Adipocyte (in vitro differentiated cells): ENCODE data around the gene SSC4D.

Source experiments
- DNase-seq: peaks from one replicate; pipeline ENCODE4 v3.0.0-alpha.2; 2015; ENCODE audit warnings: low read depth
- H3K27me3 ChIP-seq: replicated peaks from 2 replicates; pipeline ENCODE4 v1.7.0; 2013; ENCODE audit warnings: mild to moderate bottlenecking, low read length, moderate library complexity; ENCODE audit not compliant: control insufficient read depth, insufficient read depth
- H3K36me3 ChIP-seq: 2 replicates; pipeline ENCODE4 v1.7.0; 2013; ENCODE audit warnings: low read length, mild to moderate bottlenecking, moderate library complexity; ENCODE audit not compliant: control insufficient read depth, insufficient read depth, severe bottlenecking
- H3K4me1 ChIP-seq: 2 replicates; pipeline ENCODE4 v1.7.0; 2013; ENCODE audit warnings: mild to moderate bottlenecking, low read length, moderate library complexity; ENCODE audit not compliant: control insufficient read depth, insufficient read depth
- H3K4me3 ChIP-seq: 2 replicates; pipeline ENCODE4 v1.7.0; 2013; ENCODE audit warnings: mild to moderate bottlenecking, low read length, moderate library complexity
- H3K9ac ChIP-seq: 2 replicates; pipeline ENCODE4 v1.7.0; 2013; ENCODE audit warnings: mild to moderate bottlenecking, low read length, moderate library complexity
- H3K9me3 ChIP-seq: 2 replicates; pipeline ENCODE4 v1.7.0; 2013; ENCODE audit warnings: mild to moderate bottlenecking, low read length, moderate library complexity; ENCODE audit not compliant: control insufficient read depth

SSC4D gene

GRCh38 chr7:76349313-76349885 is 60.1 kb downstream of the SSC4D start:
- DNase-seq: no peak
- H3K27me3 ChIP-seq: no peaks in the 10 kb centered on the region
- no peak overlapping the region for H3K9ac ChIP-seq
- H3K36me3 ChIP-seq: peaks cover 74% of the 10 kb centered on the region
- no peaks in the 10 kb centered on the region for H3K9me3 ChIP-seq
- H3K4me3 ChIP-seq: no peak overlapping the region
- peaks cover 54% of the 10 kb centered on the region for H3K4me1 ChIP-seq

GRCh38 chr7:76347710-76348109 is 61.8 kb downstream of the SSC4D start:
- no peak for DNase-seq
- Histone ChIP-seq H3K36me3 (peaks cover 85% of the 10 kb centered on the region), H3K9ac (no peak overlapping the region), H3K4me3 (no peak overlapping the region), H3K4me1 (peaks cover 49% of the 10 kb centered on the region), H3K9me3 (no peaks in the 10 kb centered on the region), H3K27me3 (no peaks in the 10 kb centered on the region)

GRCh38 chr7:76346778-76347177 is 62.7 kb downstream of the SSC4D start:
- H3K4me3 ChIP-seq: no peak overlapping the region
- H3K9ac ChIP-seq: no peak overlapping the region
- no peaks in the 10 kb centered on the region for H3K9me3 ChIP-seq
- H3K27me3 ChIP-seq: no peaks in the 10 kb centered on the region
- H3K4me1 ChIP-seq: peaks cover 46% of the 10 kb centered on the region
- DNase-seq: no peak
- H3K36me3 ChIP-seq: peaks cover 95% of the 10 kb centered on the region

GRCh38 chr7:76346097-76346496 is 63.4 kb downstream of the SSC4D start:
- H3K4me1 ChIP-seq: peaks cover 51% of the 10 kb centered on the region
- H3K27me3 ChIP-seq: no peaks in the 10 kb centered on the region
- no peak for DNase-seq
- no peaks in the 10 kb centered on the region for H3K9me3 ChIP-seq
- no peak overlapping the region for H3K9ac ChIP-seq
- H3K36me3 ChIP-seq: peaks cover 97% of the 10 kb centered on the region
- H3K4me3 ChIP-seq: no peak overlapping the region

GRCh38 chr7:76343931-76344321 is 65.6 kb downstream of the SSC4D start:
- Histone ChIP-seq H3K9ac (no peak overlapping the region), H3K4me1 (peaks cover 59% of the 10 kb centered on the region), H3K9me3 (no peaks in the 10 kb centered on the region), H3K4me3 (no peak overlapping the region), H3K27me3 (no peaks in the 10 kb centered on the region), H3K36me3 (peaks cover 87% of the 10 kb centered on the region)
- DNase-seq: no peak

GRCh38 chr7:76343294-76343930 is 66.1 kb downstream of the SSC4D start:
- Histone ChIP-seq H3K4me3 (no peak overlapping the region), H3K36me3 (peaks cover 86% of the 10 kb centered on the region), H3K27me3 (no peaks in the 10 kb centered on the region), H3K9me3 (no peaks in the 10 kb centered on the region), H3K9ac (no peak overlapping the region), H3K4me1 (peaks cover 59% of the 10 kb centered on the region)
- no peak for DNase-seq

- no peak overlapping the region for H3K4me3 ChIP-seq
- H3K9me3 ChIP-seq: no peaks in the 10 kb centered on the region
- no peak for DNase-seq
- no peaks in the 10 kb centered on the region for H3K27me3 ChIP-seq
- H3K9ac ChIP-seq: no peak overlapping the region
- peaks cover 58% of the 10 kb centered on the region for H3K4me1 ChIP-seq
- H3K36me3 ChIP-seq: peaks cover 76% of the 10 kb centered on the region
Observed at GRCh38 chr7:76342222-76342621, 67.3 kb downstream of the SSC4D start.

- Histone ChIP-seq H3K36me3 (peaks cover 71% of the 10 kb centered on the region), H3K9ac (peak overlapping the region; percentile 61), H3K4me1 (peaks cover 58% of the 10 kb centered on the region), H3K27me3 (no peaks in the 10 kb centered on the region), H3K4me3 (no peak overlapping the region), H3K9me3 (no peaks in the 10 kb centered on the region)
- DNase-seq: peak; percentile 88
Observed at GRCh38 chr7:76340617-76341131, 68.8 kb downstream of the SSC4D start.
